SK-N-DZ (cell line): ENCODE measurements around the gene HDDC2. TPM values are rescaled to one million over a fixed set of nuclear protein-coding genes. Genes with fewer than 3 reads are reported as not detected.

Experiments used
- DNase-seq: peaks from one replicate; pipeline ENCODE4 v3.0.0-alpha.2; 2015; ENCODE audit warnings: low spot score
- polyA plus RNA-seq, 2 experiments: library from polyadenylated mRNA; depleted of rRNA; stranded (reverse); fragments of >200 nt; gene quantifications; 2 replicates each; pipeline ENCODE4 v1.2.3, GENCODE V29; 2014

HDDC2 gene
- 56.7 and 84.8 TPM in 2 replicates for polyA plus RNA-seq (2014; cell fraction: cytosol; rRNA removed)
- polyA plus RNA-seq (2014; cell fraction: nucleus; rRNA removed), result 46.8 and 68.4 TPM in 2 replicates

- peak; percentile 63 for DNase-seq
Observed at GRCh38 chr6:125301435-125302391, at the start of gene HDDC2. Gene HDDC2 (minus strand): TSS chr6:125301967. CDS start chr6:125301932, 35 bp downstream.

- DNase-seq, result no peak
Observed at GRCh38 chr6:125346926-125347563, 45.3 kb upstream of the HDDC2 start.

- DNase-seq, result no peak
Observed at GRCh38 chr6:125346201-125346925, 44.6 kb upstream of the HDDC2 start.

GRCh38 chr6:125341460-125341859 is 39.7 kb upstream of the HDDC2 start:
- DNase-seq, result no peak

- DNase-seq, result no peak
Observed at GRCh38 chr6:125340991-125341390, 39.2 kb upstream of the HDDC2 start.

- no peak for DNase-seq
Observed at GRCh38 chr6:125340175-125340835, 38.5 kb upstream of the HDDC2 start.

- no peak for DNase-seq
Observed at GRCh38 chr6:125339653-125340052, 37.9 kb upstream of the HDDC2 start.

- DNase-seq, result no peak
Observed at GRCh38 chr6:125338381-125338780, 36.6 kb upstream of the HDDC2 start.

- DNase-seq, result no peak
Observed at GRCh38 chr6:125337706-125338105, 35.9 kb upstream of the HDDC2 start.

- DNase-seq, result no peak
Observed at GRCh38 chr6:125332664-125333063, 30.9 kb upstream of the HDDC2 start.

- no peak for DNase-seq
Observed at GRCh38 chr6:125325586-125325985, 23.8 kb upstream of the HDDC2 start.

- no peak for DNase-seq
Observed at GRCh38 chr6:125323376-125323775, 21.6 kb upstream of the HDDC2 start.

- no peak for DNase-seq
Observed at GRCh38 chr6:125316621-125317020, 14.9 kb upstream of the HDDC2 start.

- no peak for DNase-seq
Observed at GRCh38 chr6:125315548-125315947, 13.8 kb upstream of the HDDC2 start.

- DNase-seq, result peak; percentile 48
Observed at GRCh38 chr6:125314009-125314581, 12.3 kb upstream of the HDDC2 start.

- no peak for DNase-seq
Observed at GRCh38 chr6:125312950-125313349, 11.2 kb upstream of the HDDC2 start.

GRCh38 chr6:125312478-125312877 is 10.7 kb upstream of the HDDC2 start:
- DNase-seq, result no peak

GRCh38 chr6:125310994-125311649 is 9.4 kb upstream of the HDDC2 start:
- peak; percentile 75 for DNase-seq

GRCh38 chr6:125307964-125308615 is 6.3 kb upstream of the HDDC2 start:
- no peak for DNase-seq
